Measurements from ENCODE around the gene SLC25A29. TPM values are rescaled to one million over a fixed set of nuclear protein-coding genes. Genes with fewer than 3 reads are reported as not detected.
"Not testable (repeated sequence)": the region's sequence is repeated elsewhere in the genome, so short reads cannot be mapped to it uniquely, and the experiment has no call there.

Gene SLC25A29
- total RNA-seq, 1 donor: 19.9 TPM

DNA sequence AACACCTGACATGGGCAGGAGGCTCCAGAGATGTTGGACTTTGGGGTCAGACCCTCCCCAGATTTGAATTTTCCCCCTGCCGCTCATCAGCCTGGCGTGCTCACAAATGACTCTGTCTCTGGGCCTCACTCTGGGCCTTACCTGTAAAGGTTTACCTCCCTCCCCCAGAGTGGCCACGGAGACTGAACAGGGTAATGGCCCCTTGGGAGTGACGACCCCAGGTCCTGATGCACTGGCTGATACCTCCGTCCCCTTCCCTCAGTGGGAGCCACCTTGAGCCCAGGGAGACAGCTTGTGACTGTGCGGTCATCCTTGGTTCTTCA is 7.0 kb downstream of the SLC25A29 start:
- peak; percentile 14 for DNase-seq (ENCODE audit: insufficient read length, low spot score, missing footprints)
- Histone ChIP-seq H3K36me3 (ENCODE audit: insufficient read depth, low read length) (no peaks in the 10 kb centered on the region), H3K9me3 (ENCODE audit: low read depth, low read length) (no peaks in the 10 kb centered on the region), H3K27me3 (ENCODE audit: insufficient read depth, low read length) (no peaks in the 10 kb centered on the region), H3K4me3 (ENCODE audit: insufficient read depth, low read length) (no peak overlapping the region), H4K20me1 (ENCODE audit: insufficient read depth, low read length) (peaks cover 13% of the 10 kb centered on the region), H3K4me2 (ENCODE audit: insufficient read depth, low read length) (no peak overlapping the region), H3K79me2 (ENCODE audit: insufficient read depth, low read length) (no peaks in the 10 kb centered on the region), H3K4me1 (ENCODE audit: insufficient read depth, low read length) (peaks cover 12% of the 10 kb centered on the region), H2AFZ (ENCODE audit: low read length) (no peak overlapping the region), H3K27ac (ENCODE audit: low read depth, low read length) (no peak overlapping the region)
- TF ChIP-seq, protein P1, sequence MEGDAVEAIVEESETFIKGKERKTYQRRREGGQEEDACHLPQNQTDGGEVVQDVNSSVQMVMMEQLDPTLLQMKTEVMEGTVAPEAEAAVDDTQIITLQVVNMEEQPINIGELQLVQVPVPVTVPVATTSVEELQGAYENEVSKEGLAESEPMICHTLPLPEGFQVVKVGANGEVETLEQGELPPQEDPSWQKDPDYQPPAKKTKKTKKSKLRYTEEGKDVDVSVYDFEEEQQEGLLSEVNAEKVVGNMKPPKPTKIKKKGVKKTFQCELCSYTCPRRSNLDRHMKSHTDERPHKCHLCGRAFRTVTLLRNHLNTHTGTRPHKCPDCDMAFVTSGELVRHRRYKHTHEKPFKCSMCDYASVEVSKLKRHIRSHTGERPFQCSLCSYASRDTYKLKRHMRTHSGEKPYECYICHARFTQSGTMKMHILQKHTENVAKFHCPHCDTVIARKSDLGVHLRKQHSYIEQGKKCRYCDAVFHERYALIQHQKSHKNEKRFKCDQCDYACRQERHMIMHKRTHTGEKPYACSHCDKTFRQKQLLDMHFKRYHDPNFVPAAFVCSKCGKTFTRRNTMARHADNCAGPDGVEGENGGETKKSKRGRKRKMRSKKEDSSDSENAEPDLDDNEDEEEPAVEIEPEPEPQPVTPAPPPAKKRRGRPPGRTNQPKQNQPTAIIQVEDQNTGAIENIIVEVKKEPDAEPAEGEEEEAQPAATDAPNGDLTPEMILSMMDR (IDR thresholded peaks at IDR 0.05; ENCODE audit: extremely low read depth, low read depth, low read length): no peak

DNA sequence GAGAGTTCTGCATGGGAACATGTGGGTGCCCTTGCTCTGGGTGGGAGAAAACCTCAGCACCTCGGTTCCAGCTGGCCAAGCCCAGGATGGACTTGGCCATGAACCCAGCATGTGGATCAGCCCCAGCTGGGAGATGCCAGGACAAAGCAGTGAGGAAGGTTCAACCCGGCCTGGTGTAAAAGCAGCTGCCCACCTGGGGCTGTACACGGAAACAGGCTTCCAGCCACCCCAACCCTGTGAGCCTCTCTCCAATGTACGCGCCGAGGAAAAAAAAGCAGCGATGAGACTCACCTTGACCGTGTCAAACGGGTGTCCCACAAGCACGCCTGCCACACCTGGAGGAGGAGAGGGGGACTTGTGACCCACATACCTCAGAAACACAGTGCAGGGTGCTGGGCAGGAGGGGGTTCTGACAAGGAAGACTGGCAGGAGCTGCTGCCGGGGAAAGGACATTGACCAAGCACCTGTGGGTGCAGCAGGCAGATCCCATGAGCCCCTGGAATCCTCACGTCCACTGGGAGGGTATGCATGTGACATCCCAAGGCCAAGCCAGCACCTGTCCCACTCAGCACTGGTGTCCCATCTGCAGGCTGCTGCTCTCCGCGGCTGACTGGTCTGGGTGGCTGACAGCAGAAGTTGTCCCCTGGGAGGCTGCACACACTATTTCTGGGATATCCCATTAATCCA is 7.5 kb downstream of the SLC25A29 start:
- H3K4me1 ChIP-seq (ENCODE audit: insufficient read depth, low read length): peaks cover 12% of the 10 kb centered on the region
- TF ChIP-seq, protein P1 (IDR thresholded peaks at IDR 0.05; ENCODE audit: extremely low read depth, low read depth, low read length): no peak
- DNase-seq (ENCODE audit: insufficient read length, low spot score, missing footprints): peak; percentile 62
- no peak overlapping the region for H2AFZ ChIP-seq (ENCODE audit: low read length)
- peaks cover 12% of the 10 kb centered on the region for H4K20me1 ChIP-seq (ENCODE audit: insufficient read depth, low read length)
- H3K4me2 ChIP-seq (ENCODE audit: insufficient read depth, low read length): no peak overlapping the region
- no peak overlapping the region for H3K4me3 ChIP-seq (ENCODE audit: insufficient read depth, low read length)
- no peaks in the 10 kb centered on the region for H3K9me3 ChIP-seq (ENCODE audit: low read depth, low read length)
- H3K27ac ChIP-seq (ENCODE audit: low read depth, low read length): no peak overlapping the region
- H3K27me3 ChIP-seq (ENCODE audit: insufficient read depth, low read length): no peaks in the 10 kb centered on the region
- no peaks in the 10 kb centered on the region for H3K36me3 ChIP-seq (ENCODE audit: insufficient read depth, low read length)
- no peaks in the 10 kb centered on the region for H3K79me2 ChIP-seq (ENCODE audit: insufficient read depth, low read length)

DNA sequence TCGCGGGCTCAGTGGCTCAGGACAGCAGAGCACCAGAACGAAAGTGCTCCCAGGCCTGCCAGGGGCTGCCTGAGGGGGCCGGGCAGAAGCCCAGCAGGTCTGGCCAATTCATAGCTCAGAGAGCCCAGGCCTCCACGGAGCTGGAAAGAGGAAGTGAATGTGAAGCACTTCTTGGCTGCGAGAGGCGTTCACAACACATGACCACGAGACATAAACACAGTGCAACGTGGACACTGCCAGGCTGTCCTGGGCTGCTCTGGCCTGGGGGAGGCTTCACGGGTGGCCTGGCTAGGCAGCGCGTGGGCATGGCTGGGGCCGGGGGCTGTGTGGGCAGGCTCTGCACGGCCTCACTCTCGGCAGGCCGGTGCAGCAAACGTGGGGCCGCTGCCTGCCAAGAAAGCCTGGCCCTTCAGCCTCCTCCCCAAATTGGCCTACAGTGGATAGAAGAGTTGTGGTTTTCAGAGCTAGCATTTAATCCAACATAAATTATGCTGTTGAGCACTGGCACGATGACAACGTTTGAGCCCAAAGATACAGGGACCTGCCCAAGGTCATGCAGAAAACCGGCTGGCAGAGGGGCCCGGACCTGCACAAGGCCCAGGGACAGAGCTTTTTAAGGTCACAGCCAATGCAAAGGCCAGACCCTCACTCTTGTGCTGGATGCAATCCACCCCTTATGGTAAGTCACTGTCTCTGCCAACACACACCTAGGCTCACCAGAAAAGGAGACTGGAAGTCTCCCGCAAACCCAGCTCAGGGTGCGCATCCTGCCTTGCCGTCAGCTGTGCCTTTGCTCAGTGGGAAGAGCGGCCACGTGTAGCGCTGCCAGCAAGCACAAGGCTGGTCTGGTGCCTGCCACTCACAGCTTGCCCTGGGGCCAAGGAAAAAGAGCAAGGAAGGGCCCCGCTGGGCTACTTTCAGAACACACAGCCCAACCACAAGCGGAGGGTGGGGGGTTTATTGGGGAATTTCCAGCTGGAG is 8.6 kb downstream of the SLC25A29 start:
- TF ChIP-seq, protein P1 (IDR thresholded peaks at IDR 0.05; ENCODE audit: extremely low read depth, low read depth, low read length): no peak
- Histone ChIP-seq H4K20me1 (ENCODE audit: insufficient read depth, low read length) (peaks cover 6% of the 10 kb centered on the region), H2AFZ (ENCODE audit: low read length) (peak overlapping the region; percentile 64), H3K9me3 (ENCODE audit: low read depth, low read length) (no peaks in the 10 kb centered on the region), H3K27me3 (ENCODE audit: insufficient read depth, low read length) (no peaks in the 10 kb centered on the region), H3K79me2 (ENCODE audit: insufficient read depth, low read length) (no peaks in the 10 kb centered on the region), H3K36me3 (ENCODE audit: insufficient read depth, low read length) (no peaks in the 10 kb centered on the region), H3K27ac (ENCODE audit: low read depth, low read length) (peak overlapping the region; percentile 66), H3K4me1 (ENCODE audit: insufficient read depth, low read length) (peaks cover 12% of the 10 kb centered on the region), H3K4me3 (ENCODE audit: insufficient read depth, low read length) (peak overlapping the region; percentile 55), H3K4me2 (ENCODE audit: insufficient read depth, low read length) (peak overlapping the region; percentile 58)
- peak; percentile 99 for DNase-seq (ENCODE audit: insufficient read length, low spot score, missing footprints)

DNA sequence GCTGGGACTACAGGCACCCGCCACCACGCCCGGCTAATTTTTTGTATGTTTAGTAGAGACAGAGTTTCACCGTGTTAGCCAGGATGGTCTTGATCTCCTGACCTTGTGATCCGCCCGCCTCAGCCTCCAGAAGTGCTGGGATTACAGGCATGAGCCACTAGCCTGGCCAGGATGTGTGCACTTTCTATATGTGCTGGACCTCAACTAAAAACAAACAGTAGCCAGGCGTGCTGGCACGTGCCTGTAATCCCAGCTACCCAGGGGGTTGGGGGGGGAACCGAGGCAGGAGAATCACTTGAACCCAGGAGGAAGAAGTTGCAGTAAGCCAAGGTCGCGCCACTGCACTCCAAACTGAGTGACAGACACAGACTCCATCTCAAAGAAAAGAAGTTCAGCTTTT is 9.5 kb downstream of the SLC25A29 start:
- H4K20me1 ChIP-seq (ENCODE audit: insufficient read depth, low read length); H3K36me3 ChIP-seq (ENCODE audit: insufficient read depth, low read length); H3K79me2 ChIP-seq (ENCODE audit: insufficient read depth, low read length); H3K4me3 ChIP-seq (ENCODE audit: insufficient read depth, low read length); H3K9me3 ChIP-seq (ENCODE audit: low read depth, low read length); H2AFZ ChIP-seq (ENCODE audit: low read length); H3K27me3 ChIP-seq (ENCODE audit: insufficient read depth, low read length): not testable (repeated sequence)
- H3K4me2 ChIP-seq (ENCODE audit: insufficient read depth, low read length): peak overlapping the region; percentile 58
- peak; percentile 46 for DNase-seq (ENCODE audit: insufficient read length, low spot score, missing footprints)
- peaks cover 12% of the 10 kb centered on the region for H3K4me1 ChIP-seq (ENCODE audit: insufficient read depth, low read length)
- peak overlapping the region; percentile 66 for H3K27ac ChIP-seq (ENCODE audit: low read depth, low read length)

Data from osteoblast (primary cell).